ENCODE results near the gene NEK10.

The NEK10 gene

DNA sequence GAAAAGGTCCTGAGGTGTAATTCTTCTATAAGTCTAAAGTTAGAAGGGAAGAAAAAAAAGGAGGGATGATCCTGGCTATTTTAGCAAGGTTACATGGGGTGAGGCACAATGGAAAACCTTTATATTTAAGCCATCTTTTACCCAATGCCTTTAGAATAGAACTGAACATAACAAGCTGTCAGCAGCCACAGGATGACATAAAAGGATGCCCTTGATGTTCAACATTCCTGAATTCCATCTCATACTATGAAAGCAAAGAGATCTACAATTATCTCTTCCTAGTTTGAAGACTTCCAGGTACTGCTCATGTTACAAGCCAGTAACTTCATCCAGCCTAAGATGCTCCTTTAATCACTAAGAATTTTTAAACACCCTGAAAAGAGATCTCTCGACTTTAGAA lies 26.9 kb downstream of the NEK10 start:
- H3K4me1 ChIP-seq (ENCODE audit: insufficient read depth, low read length, severe bottlenecking) = no peaks in the 10 kb centered on the region
- no peak overlapping the region for H2AFZ ChIP-seq (ENCODE audit: low read length)
- TF ChIP-seq, protein P1, sequence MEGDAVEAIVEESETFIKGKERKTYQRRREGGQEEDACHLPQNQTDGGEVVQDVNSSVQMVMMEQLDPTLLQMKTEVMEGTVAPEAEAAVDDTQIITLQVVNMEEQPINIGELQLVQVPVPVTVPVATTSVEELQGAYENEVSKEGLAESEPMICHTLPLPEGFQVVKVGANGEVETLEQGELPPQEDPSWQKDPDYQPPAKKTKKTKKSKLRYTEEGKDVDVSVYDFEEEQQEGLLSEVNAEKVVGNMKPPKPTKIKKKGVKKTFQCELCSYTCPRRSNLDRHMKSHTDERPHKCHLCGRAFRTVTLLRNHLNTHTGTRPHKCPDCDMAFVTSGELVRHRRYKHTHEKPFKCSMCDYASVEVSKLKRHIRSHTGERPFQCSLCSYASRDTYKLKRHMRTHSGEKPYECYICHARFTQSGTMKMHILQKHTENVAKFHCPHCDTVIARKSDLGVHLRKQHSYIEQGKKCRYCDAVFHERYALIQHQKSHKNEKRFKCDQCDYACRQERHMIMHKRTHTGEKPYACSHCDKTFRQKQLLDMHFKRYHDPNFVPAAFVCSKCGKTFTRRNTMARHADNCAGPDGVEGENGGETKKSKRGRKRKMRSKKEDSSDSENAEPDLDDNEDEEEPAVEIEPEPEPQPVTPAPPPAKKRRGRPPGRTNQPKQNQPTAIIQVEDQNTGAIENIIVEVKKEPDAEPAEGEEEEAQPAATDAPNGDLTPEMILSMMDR (IDR thresholded peaks at IDR 0.05; ENCODE audit: low read length) = no peak
- TF ChIP-seq EZH2 (IDR thresholded peaks at IDR 0.05; ENCODE audit: borderline replicate concordance, low read length) = no peak
- no peak overlapping the region for H3K4me3 ChIP-seq (ENCODE audit: low read depth, low read length, poor library complexity, severe bottlenecking)
- H4K20me1 ChIP-seq (ENCODE audit: insufficient read depth, low read length) = no peaks in the 10 kb centered on the region
- H3K79me2 ChIP-seq (ENCODE audit: insufficient read depth, low read length) = no peaks in the 10 kb centered on the region
- no peaks in the 10 kb centered on the region for H3F3A ChIP-seq (ENCODE audit: insufficient read depth, low read length)
- no peak overlapping the region for H3K4me2 ChIP-seq (ENCODE audit: low read length)
- no peaks in the 10 kb centered on the region for H3K9me2 ChIP-seq (ENCODE audit: low read depth, low read length)
- H3K9ac ChIP-seq (ENCODE audit: low read length) = no peak overlapping the region
- no peak overlapping the region for H3K27ac ChIP-seq (ENCODE audit: low read depth, low read length, poor library complexity, severe bottlenecking)
- H3K36me3 ChIP-seq (ENCODE audit: insufficient read depth, low read length) = no peaks in the 10 kb centered on the region
- no peaks in the 10 kb centered on the region for H3K27me3 ChIP-seq (ENCODE audit: insufficient read depth, low read length)
- no peaks in the 10 kb centered on the region for H3K9me3 ChIP-seq (ENCODE audit: low read length)

DNA sequence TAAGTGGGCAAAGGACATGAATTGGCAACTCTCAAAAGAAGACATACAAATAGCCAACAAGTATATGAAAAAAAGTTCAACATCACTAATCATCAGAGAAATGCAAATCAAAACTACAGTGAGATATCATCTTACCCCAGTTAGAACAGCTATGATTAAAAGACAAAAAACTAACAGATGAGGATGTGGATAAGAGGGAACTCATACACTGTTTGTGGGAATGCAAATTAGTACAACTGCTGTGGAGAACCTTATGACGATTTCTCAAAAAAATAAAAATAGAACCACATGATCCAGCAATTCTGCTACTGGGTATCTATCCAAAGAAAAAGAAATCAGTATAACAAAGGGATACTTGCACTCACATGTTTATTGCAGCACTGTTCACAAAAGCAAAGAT lies 28.6 kb downstream of the NEK10 start:
- H3K9me3 ChIP-seq (ENCODE audit: low read length) = no peaks in the 10 kb centered on the region
- no peaks in the 10 kb centered on the region for H3F3A ChIP-seq (ENCODE audit: insufficient read depth, low read length)
- H2AFZ ChIP-seq (ENCODE audit: low read length) = no peak overlapping the region
- H3K9ac ChIP-seq (ENCODE audit: low read length) = no peak overlapping the region
- no peaks in the 10 kb centered on the region for H3K4me1 ChIP-seq (ENCODE audit: insufficient read depth, low read length, severe bottlenecking)
- no peaks in the 10 kb centered on the region for H3K36me3 ChIP-seq (ENCODE audit: insufficient read depth, low read length)
- no peak overlapping the region for H3K27ac ChIP-seq (ENCODE audit: low read depth, low read length, poor library complexity, severe bottlenecking)
- TF ChIP-seq, protein P1 (IDR thresholded peaks at IDR 0.05; ENCODE audit: low read length) = no peak
- TF ChIP-seq EZH2 (IDR thresholded peaks at IDR 0.05; ENCODE audit: borderline replicate concordance, low read length) = no peak
- no peaks in the 10 kb centered on the region for H3K27me3 ChIP-seq (ENCODE audit: insufficient read depth, low read length)
- H3K4me3 ChIP-seq (ENCODE audit: low read depth, low read length, poor library complexity, severe bottlenecking) = no peak overlapping the region
- no peaks in the 10 kb centered on the region for H3K79me2 ChIP-seq (ENCODE audit: insufficient read depth, low read length)
- no peaks in the 10 kb centered on the region for H4K20me1 ChIP-seq (ENCODE audit: insufficient read depth, low read length)
- H3K9me2 ChIP-seq (ENCODE audit: low read depth, low read length) = no peaks in the 10 kb centered on the region
- no peak overlapping the region for H3K4me2 ChIP-seq (ENCODE audit: low read length)

DNA sequence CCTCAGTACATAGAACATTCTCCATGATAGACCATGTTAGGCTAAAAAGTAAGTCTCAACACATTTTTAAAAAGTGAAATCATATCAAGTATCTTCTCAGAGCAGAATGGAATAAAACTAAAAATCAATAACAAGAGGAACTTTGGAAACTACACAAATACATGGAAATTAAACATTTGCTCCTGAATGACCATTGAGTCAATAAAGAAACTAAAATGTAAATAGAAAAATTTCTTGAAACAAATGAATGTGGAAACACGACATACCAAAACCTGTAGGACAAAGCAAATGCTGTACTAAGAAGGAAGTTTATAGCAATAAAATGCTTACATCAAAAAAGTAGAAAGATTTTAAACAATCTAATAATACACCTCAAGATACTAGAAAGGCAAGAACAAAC lies 33.6 kb downstream of the NEK10 start:
- Histone ChIP-seq H3K36me3 (ENCODE audit: insufficient read depth, low read length) (no peaks in the 10 kb centered on the region), H3F3A (ENCODE audit: insufficient read depth, low read length) (no peaks in the 10 kb centered on the region), H3K9ac (ENCODE audit: low read length) (no peak overlapping the region), H3K27ac (ENCODE audit: low read depth, low read length, poor library complexity, severe bottlenecking) (no peak overlapping the region), H3K79me2 (ENCODE audit: insufficient read depth, low read length) (no peaks in the 10 kb centered on the region), H3K4me3 (ENCODE audit: low read depth, low read length, poor library complexity, severe bottlenecking) (no peak overlapping the region), H3K4me2 (ENCODE audit: low read length) (no peak overlapping the region), H3K4me1 (ENCODE audit: insufficient read depth, low read length, severe bottlenecking) (no peaks in the 10 kb centered on the region), H2AFZ (ENCODE audit: low read length) (no peak overlapping the region), H4K20me1 (ENCODE audit: insufficient read depth, low read length) (no peaks in the 10 kb centered on the region), H3K27me3 (ENCODE audit: insufficient read depth, low read length) (no peaks in the 10 kb centered on the region), H3K9me3 (ENCODE audit: low read length) (no peaks in the 10 kb centered on the region), H3K9me2 (ENCODE audit: low read depth, low read length) (no peaks in the 10 kb centered on the region)
- no peak for TF ChIP-seq EZH2 (IDR thresholded peaks at IDR 0.05; ENCODE audit: borderline replicate concordance, low read length)
- TF ChIP-seq, protein P1 (IDR thresholded peaks at IDR 0.05; ENCODE audit: low read length) = no peak
